Small intestine (tissue), 7 donors: ENCODE data around the gene CYP4F3. TPM values are rescaled to one million over a fixed set of nuclear protein-coding genes. Genes with fewer than 3 reads are reported as not detected.

Experiments used
- DNase-seq, 2 donors: peaks; one replicate each; pipeline versions ENCODE4 v3.0.0 to v3.0.0-alpha.2; 2013
- FAIRE-seq: peaks from 2 replicates; lab custom pipeline; 2012; peaks lifted over from hg19 to GRCh38; lab: Jason Lieb, UNC
- H3K27ac ChIP-seq, 3 donors: one replicate each; pipeline ENCODE4 v1.5.1; 2013; ENCODE audit warnings: low read length in 2 of 3, mild to moderate bottlenecking in 2 of 3, control low read depth in 1 of 3, inconsistent platforms in 1 of 3, low read depth in 1 of 3, moderate library complexity in 1 of 3
- H3K27me3 ChIP-seq, 3 donors: one replicate each; pipeline ENCODE4 v1.6.1; 2013; ENCODE audit warnings: low read length in 3 of 3, inconsistent platforms in 1 of 3; ENCODE audit not compliant: control insufficient read depth in 3 of 3, insufficient read depth in 3 of 3
- H3K36me3 ChIP-seq, 3 donors: one replicate each; pipeline ENCODE4 v1.6.1; 2013; ENCODE audit warnings: low read length in 3 of 3, inconsistent platforms in 1 of 3, low read depth in 1 of 3, mild to moderate bottlenecking in 1 of 3, moderate library complexity in 1 of 3; ENCODE audit not compliant: control insufficient read depth in 3 of 3, insufficient read depth in 2 of 3
- H3K4me1 ChIP-seq, 3 donors: one replicate each; pipeline ENCODE4 v1.6.1; 2013; ENCODE audit warnings: low read length in 2 of 3, inconsistent platforms in 1 of 3, low read depth in 1 of 3, mild to moderate bottlenecking in 1 of 3, moderate library complexity in 1 of 3; ENCODE audit not compliant: control insufficient read depth in 3 of 3, insufficient read depth in 2 of 3
- H3K4me3 ChIP-seq, 3 donors: one replicate each; pipeline ENCODE4 v1.5.1; 2013; ENCODE audit warnings: low read length in 3 of 3, control low read depth in 1 of 3, inconsistent platforms in 1 of 3, low read depth in 1 of 3, mild to moderate bottlenecking in 1 of 3, moderate library complexity in 1 of 3
- H3K9me3 ChIP-seq, 2 donors: one replicate each; pipeline ENCODE4 v1.6.1; 2013; ENCODE audit warnings: low read depth in 1 of 2, low read length in 1 of 2; ENCODE audit not compliant: control insufficient read depth in 2 of 2, insufficient read depth in 1 of 2
- WGBS, 3 donors: extraction: QIAGEN DNeasy Blood & Tissue Kit; methylation state at CpG; one replicate each; pipeline ENCODE4 v1.1.7; 2013; 5-methylcytosine and 5-hydroxymethylcytosine counted together
- polyA plus RNA-seq, 4 donors: library from polyadenylated mRNA; stranded (reverse) in 3 of 4; unstranded in 1 of 4; fragments of 200-250 nt in 3 of 4; fragments of 120-200 nt in 1 of 4; gene quantifications; one replicate each; pipeline versions ENCODE4 v1.2.1 to v1.2.3, GENCODE V29; 2013
- donor health status: healthy with polysubstance abuse.
- donor health status: control.
- donor health status: control.
- donor health status: Bipolar disorder and iron deficiency.
- donor health status: healthy.

Gene CYP4F3
- polyA plus RNA-seq, 4 donors, result 2.3 to 15.2 (median 7.9) TPM

GRCh38 chr19:15635016-15635805 lies 5.5 kb upstream of the CYP4F3 start:
- H3K27me3 ChIP-seq, result no peaks in the 10 kb centered on the region
- H3K4me3 ChIP-seq, result no peak overlapping the region
- no peaks in the 10 kb centered on the region for H3K9me3 ChIP-seq
- no peak overlapping the region for H3K27ac ChIP-seq
- FAIRE-seq (no peak), DNase-seq (no peak)
- H3K36me3 ChIP-seq, result no peaks in the 10 kb centered on the region
- peaks cover 0 to 7% (median 0%) of the 10 kb centered on the region in 3 donors for H3K4me1 ChIP-seq
- 76 to 83% (median 79%) methylated on average over 2 of the region's 2 CpGs for WGBS, 3 donors

- no peaks in the 10 kb centered on the region for H3K27me3 ChIP-seq
- peaks cover 0 to 15% (median 0%) of the 10 kb centered on the region in 3 donors for H3K4me1 ChIP-seq
- no peaks in the 10 kb centered on the region for H3K9me3 ChIP-seq
- 88 to 96% (median 89%) methylated on average over 2 of the region's 2 CpGs for WGBS, 3 donors
- no peaks in the 10 kb centered on the region for H3K36me3 ChIP-seq
- H3K4me3 ChIP-seq, result no peak overlapping the region
- FAIRE-seq (no peak), DNase-seq (no peak)
- H3K27ac ChIP-seq, result no peak overlapping the region
These were observed 4.7 kb upstream of the CYP4F3 start for GRCh38 chr19:15636026-15636425.

GRCh38 chr19:15639596-15639995 lies 1.1 kb upstream of the CYP4F3 start:
- no peak overlapping the region for H3K4me3 ChIP-seq
- H3K27me3 ChIP-seq, result no peaks in the 10 kb centered on the region
- H3K4me1 ChIP-seq, result peaks cover 0 to 29% (median 2%) of the 10 kb centered on the region in 3 donors
- DNase-seq (no peak), FAIRE-seq (no peak)
- no peaks in the 10 kb centered on the region for H3K9me3 ChIP-seq
- H3K27ac ChIP-seq, result peak overlapping the region; percentile 86 to 91 (median 91)
- no peaks in the 10 kb centered on the region for H3K36me3 ChIP-seq

DNA sequence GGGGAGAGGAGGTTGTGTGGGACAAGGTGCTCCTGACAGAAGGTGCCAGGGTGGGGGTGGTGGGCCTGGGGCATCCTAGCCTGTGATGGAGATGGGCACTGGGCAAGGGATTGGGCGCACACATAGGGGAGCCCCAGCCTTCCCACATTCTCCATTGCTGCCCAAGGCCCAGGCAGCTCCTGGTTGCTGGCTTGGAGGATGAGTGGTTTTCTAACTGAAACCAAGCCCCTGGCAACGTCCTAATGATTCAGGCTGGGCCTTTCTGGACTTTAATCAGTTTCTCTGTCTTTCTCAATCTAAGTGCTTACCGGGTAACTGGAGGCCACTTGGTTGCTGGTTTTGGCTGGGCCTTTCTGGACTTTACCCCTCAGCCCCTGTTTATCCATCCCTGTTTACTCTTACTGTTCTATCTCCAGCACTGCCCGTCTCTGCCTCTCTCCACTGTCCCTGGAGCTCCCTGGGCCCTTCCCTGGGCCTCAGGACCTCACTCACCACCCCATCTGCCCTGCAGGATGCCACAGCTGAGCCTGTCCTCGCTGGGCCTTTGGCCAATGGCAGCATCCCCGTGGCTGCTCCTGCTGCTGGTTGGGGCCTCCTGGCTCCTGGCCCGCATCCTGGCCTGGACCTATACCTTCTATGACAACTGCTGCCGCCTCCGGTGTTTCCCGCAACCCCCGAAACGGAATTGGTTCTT lies 354 bp downstream of the CYP4F3 start:
- Histone ChIP-seq H3K4me3 (peak overlapping the region in 1 of 3 donors; percentile 46), H3K36me3 (no peaks in the 10 kb centered on the region), H3K27me3 (no peaks in the 10 kb centered on the region), H3K9me3 (no peaks in the 10 kb centered on the region), H3K27ac (peak overlapping the region; percentile 91 to 98 (median 91)), H3K4me1 (peaks cover 0 to 29% (median 2%) of the 10 kb centered on the region in 3 donors)
- FAIRE-seq (no peak), DNase-seq (peak; percentile 85 to 90)
- 15 to 56% (median 22%) methylated on average over 12 of the region's 12 CpGs for WGBS, 3 donors

GRCh38 chr19:15641901-15642491 lies 1.3 kb downstream of the CYP4F3 start:
- FAIRE-seq (no peak), DNase-seq (peak; percentile 13 to 34)
- Histone ChIP-seq H3K36me3 (no peaks in the 10 kb centered on the region), H3K27ac (peak overlapping the region; percentile 91 to 98 (median 91)), H3K4me3 (peak overlapping the region in 1 of 3 donors; percentile 46), H3K4me1 (peaks cover 0 to 29% (median 2%) of the 10 kb centered on the region in 3 donors), H3K9me3 (peaks cover 0 to 2% of the 10 kb centered on the region in 2 donors), H3K27me3 (no peaks in the 10 kb centered on the region)
- WGBS, 3 donors, result 48 to 60% (median 52%) methylated on average over 5 of the region's 5 CpGs

DNA sequence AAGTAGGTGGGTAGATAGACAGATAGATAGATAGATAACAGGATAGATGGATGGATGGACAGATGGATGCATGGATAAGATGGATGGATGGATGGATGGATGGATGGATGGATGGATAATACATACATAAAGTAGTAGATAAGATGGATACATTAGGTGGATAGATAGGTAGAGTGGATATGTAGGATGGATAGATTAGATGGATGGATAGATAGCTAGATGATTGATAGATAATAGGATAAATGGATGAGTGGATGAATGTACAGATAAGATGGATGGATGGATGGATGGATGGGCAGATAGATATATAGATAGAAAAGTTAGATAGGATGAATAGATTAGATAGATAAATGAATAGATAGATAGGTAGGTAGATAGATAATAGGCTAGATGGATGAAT lies 2.1 kb downstream of the CYP4F3 start:
- H3K4me1 ChIP-seq, result peaks cover 0 to 29% (median 2%) of the 10 kb centered on the region in 3 donors
- H3K27me3 ChIP-seq, result no peaks in the 10 kb centered on the region
- FAIRE-seq (no peak), DNase-seq (no peak)
- H3K4me3 ChIP-seq, result no peak overlapping the region
- peaks cover 0 to 4% (median 0%) of the 10 kb centered on the region in 3 donors for H3K36me3 ChIP-seq
- H3K9me3 ChIP-seq, result peaks cover 0 to 4% of the 10 kb centered on the region in 2 donors
- no peak overlapping the region for H3K27ac ChIP-seq

- FAIRE-seq (no peak), DNase-seq (peak in 1 of 2 donors; percentile 59)
- no peaks in the 10 kb centered on the region for H3K27me3 ChIP-seq
- H3K36me3 ChIP-seq, result peaks cover 0 to 4% (median 0%) of the 10 kb centered on the region in 3 donors
- H3K4me3 ChIP-seq, result no peak overlapping the region
- 67 to 84% (median 75%) methylated on average over 3 of the region's 3 CpGs for WGBS, 3 donors
- H3K4me1 ChIP-seq, result peaks cover 0 to 29% (median 2%) of the 10 kb centered on the region in 3 donors
- H3K27ac ChIP-seq, result no peak overlapping the region
- peaks cover 0 to 4% of the 10 kb centered on the region in 2 donors for H3K9me3 ChIP-seq
These were observed 2.7 kb downstream of the CYP4F3 start for GRCh38 chr19:15643387-15643786.

DNA sequence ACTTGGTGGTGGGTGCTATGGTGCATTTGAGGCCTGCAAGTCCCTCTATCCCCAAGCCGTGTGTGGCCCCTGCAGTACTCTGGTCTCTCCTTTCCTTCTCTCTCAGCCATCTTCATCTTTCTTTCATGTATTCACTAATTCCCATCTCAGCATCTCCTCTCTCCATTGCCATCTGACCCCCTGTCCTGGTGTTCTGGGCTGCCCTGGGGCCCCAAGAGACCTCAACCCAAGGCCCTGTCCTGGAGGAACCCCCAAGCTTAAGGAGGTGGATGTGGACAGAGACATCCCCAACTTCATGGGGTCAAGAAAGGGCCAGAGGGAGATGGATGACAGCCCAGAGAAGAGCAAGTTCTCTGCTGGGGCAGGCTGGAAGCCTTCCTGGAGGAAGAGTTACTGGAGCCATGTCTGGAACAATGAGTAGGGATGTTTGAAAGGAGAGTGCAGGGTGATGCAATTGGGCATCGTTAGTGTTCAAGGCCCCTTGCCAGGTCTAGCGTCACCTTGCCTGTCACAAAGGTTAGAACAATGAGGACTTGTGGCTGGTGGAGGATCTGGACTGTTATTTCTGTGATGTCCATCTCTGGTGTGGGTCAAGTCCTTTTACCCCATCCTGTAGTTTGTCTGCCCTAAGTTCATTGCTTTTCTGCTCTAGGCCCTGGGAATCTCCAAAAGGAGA lies 3.5 kb downstream of the CYP4F3 start:
- H3K4me3 ChIP-seq, result no peak overlapping the region
- H3K9me3 ChIP-seq, result peaks cover 0 to 4% of the 10 kb centered on the region in 2 donors
- no peak for DNase-seq
- no peaks in the 10 kb centered on the region for H3K27me3 ChIP-seq
- 81 to 91% (median 84%) methylated on average over 3 of the region's 3 CpGs for WGBS, 3 donors
- H3K4me1 ChIP-seq, result peaks cover 0 to 29% (median 2%) of the 10 kb centered on the region in 3 donors
- no peak overlapping the region for H3K27ac ChIP-seq
- no peak for FAIRE-seq
- peaks cover 0 to 4% (median 0%) of the 10 kb centered on the region in 3 donors for H3K36me3 ChIP-seq
